ENCODE measurements around the gene EPPIN.

EPPIN gene

DNA sequence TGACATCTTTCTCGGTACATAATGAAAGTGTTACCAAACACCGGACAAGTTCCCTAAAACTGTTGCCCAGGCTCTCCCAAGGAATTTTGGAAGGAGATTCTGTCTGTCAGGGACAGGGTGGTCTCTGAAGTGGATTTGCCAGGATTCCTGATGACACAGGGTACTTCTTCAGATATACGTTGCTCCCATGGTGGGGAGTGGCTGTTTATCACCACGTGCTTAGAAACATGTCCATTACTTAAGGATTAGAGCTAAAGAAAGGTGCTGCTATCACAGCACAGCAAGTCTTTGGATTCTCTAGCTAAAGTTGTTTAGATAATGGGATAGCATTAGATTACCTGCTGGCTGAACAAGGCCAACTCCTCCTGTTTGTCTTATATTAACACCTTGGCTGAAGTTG lies 38.1 kb downstream of the EPPIN start:
- TF ChIP-seq, protein P1, sequence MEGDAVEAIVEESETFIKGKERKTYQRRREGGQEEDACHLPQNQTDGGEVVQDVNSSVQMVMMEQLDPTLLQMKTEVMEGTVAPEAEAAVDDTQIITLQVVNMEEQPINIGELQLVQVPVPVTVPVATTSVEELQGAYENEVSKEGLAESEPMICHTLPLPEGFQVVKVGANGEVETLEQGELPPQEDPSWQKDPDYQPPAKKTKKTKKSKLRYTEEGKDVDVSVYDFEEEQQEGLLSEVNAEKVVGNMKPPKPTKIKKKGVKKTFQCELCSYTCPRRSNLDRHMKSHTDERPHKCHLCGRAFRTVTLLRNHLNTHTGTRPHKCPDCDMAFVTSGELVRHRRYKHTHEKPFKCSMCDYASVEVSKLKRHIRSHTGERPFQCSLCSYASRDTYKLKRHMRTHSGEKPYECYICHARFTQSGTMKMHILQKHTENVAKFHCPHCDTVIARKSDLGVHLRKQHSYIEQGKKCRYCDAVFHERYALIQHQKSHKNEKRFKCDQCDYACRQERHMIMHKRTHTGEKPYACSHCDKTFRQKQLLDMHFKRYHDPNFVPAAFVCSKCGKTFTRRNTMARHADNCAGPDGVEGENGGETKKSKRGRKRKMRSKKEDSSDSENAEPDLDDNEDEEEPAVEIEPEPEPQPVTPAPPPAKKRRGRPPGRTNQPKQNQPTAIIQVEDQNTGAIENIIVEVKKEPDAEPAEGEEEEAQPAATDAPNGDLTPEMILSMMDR (conservative IDR thresholded peaks at IDR 0.05; ENCODE audit: low read depth, low read length), result no peak
- H3K4me3 ChIP-seq (ENCODE audit: low read length), result no peak overlapping the region
- DNase-seq (ENCODE audit: low read depth), result no peak

DNA sequence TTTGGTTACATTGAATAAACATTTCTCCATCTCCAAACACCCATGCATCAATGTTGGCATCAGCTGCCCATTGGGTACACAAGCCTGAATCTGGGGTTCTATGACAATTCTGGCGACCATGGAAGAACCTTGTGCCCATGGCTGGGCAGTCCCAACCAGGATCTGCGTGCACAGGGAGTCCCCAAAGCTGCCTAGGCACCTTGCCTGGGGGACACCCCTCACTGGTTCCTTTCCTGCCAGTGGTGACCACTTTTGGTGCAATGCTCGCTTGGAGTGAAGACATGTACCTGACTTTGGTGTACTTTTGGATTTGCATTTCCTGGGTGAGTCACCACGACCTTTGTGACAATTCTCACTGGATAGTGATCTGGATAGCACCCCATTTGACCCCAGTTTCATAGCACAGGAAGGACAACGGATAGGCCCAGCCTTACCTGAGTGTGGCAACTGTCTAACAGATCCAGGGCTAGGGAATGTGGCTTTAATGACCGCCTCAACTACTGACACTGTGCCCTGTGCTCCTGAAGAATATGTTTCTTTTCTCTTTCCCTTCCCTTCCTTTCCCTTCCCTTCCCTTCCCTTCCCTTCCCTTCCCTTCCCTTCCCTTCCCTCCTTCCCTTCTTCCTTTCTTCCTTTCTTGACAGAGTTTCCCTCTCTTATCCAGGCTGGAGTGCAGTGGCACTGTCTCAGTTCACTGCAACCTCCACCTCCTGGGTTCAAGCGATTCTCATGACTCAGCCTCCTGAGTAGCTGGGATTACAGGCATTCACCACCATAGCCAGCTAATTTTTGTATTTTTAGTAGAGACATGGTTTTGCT lies 38.9 kb downstream of the EPPIN start:
- TF ChIP-seq, protein P1 (conservative IDR thresholded peaks at IDR 0.05; ENCODE audit: low read depth, low read length), result no peak

DNA sequence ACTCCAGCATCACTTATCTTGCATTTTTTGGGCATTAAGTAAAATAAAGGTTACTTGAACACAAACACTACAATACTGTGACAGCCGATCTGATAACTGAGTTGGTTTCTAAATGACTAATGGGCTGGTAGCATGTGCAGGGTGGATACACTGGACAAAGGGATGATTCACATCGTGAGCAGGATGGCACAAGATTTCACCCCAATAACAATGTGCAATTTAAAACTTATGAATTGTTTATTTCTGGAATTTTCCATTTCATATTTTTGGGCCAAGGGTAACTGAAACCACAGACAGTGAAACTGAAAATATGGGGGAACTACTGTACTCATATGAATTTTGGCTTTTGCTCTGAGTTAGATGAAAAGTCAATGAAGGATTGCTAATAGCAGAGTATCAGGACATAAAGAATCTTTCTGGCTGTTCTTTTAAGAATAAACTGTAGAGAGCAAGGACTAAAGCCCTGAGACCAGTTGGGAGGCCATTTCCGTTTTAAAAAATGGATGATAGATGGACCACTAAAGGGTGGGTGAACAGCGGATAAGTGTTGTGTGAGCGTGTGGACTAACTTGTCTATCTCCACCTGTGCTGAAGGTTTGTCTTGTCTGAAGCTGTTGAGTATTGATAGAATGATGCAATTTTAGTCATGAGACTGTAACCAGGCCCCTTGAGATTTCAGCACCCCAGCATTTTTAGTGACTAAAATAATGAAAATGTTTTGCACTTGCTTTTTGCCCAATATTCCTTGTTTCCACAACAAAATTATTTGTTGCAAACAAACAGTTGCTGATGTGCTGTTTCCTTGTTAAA lies 40.0 kb downstream of the EPPIN start:
- no peak overlapping the region for H3K4me3 ChIP-seq (ENCODE audit: low read length)
- TF ChIP-seq, protein P1 (conservative IDR thresholded peaks at IDR 0.05; ENCODE audit: low read depth, low read length), result no peak
- DNase-seq (ENCODE audit: low read depth), result no peak

More for the DNA sequence above, 38.9 kb downstream of the EPPIN start:
- no peak for DNase-seq (ENCODE audit: low read depth)
- no peak overlapping the region for H3K4me3 ChIP-seq (ENCODE audit: low read length)

DNA sequence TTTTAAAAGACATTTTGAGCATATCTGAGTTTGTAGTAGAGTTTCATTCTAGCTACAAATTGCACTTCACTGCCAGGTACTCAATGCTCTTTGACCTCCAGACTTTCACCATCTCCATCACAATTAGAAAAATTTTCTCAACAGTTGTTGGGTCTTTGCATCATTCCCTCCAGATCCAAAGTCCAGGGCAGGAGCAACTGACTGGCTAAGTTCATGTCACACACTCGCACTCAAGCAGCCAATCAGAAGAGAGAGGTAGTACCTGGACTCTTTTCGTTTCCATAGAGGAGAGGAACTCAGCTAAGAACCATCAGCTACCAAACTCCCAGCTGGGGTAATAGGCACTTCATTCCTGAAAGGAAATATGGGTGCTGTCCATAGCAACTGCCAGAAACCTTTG lies 40.8 kb downstream of the EPPIN start:
- DNase-seq (ENCODE audit: low read depth), result no peak
- H3K4me3 ChIP-seq (ENCODE audit: low read length), result no peak overlapping the region
- TF ChIP-seq, protein P1 (conservative IDR thresholded peaks at IDR 0.05; ENCODE audit: low read depth, low read length), result no peak

DNA sequence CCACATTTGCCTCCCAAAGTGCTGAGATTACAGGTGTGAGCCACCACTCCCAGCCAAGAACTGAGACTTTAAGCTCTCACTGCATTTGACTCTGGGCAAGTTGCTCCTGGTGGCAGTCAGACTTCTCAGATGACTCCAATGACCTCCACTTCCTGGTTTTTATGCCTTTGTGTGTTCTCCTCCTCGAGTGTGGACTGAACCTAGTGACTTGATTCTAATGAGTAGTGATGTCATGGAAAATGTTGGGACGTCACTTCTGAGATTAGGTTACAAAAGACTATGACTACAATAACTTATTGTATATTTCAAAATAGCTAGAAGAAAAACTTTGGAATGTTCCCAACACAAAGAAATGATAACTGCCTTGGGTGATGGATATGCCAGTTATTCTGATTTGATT lies 43.8 kb downstream of the EPPIN start:
- H3K4me3 ChIP-seq (ENCODE audit: low read length), result no peak overlapping the region
- TF ChIP-seq, protein P1 (conservative IDR thresholded peaks at IDR 0.05; ENCODE audit: low read depth, low read length), result no peak
- no peak for DNase-seq (ENCODE audit: low read depth)

DNA sequence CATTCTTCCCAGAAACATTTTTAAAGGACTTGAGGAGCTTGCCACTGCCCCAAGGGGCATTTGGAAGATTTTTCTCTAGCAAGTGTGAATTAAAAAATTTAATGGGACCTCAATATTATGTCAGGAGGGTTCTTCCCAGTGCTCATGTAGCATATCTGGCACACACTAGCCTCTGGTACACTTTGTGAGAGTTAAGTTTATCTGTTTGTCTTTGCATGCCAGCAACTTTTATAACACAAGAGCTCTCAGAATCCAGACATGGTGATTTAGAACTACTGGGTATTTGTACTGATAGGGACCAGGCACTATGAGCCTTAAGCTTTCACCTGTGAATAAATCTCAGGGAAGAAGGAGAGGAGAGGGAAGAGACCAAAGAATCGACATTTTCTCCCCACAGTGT lies 44.6 kb downstream of the EPPIN start:
- DNase-seq (ENCODE audit: low read depth), result no peak
- TF ChIP-seq, protein P1 (conservative IDR thresholded peaks at IDR 0.05; ENCODE audit: low read depth, low read length), result no peak
- no peak overlapping the region for H3K4me3 ChIP-seq (ENCODE audit: low read length)
